ENCODE measurements around the gene PCSK7.

Gene PCSK7

DNA sequence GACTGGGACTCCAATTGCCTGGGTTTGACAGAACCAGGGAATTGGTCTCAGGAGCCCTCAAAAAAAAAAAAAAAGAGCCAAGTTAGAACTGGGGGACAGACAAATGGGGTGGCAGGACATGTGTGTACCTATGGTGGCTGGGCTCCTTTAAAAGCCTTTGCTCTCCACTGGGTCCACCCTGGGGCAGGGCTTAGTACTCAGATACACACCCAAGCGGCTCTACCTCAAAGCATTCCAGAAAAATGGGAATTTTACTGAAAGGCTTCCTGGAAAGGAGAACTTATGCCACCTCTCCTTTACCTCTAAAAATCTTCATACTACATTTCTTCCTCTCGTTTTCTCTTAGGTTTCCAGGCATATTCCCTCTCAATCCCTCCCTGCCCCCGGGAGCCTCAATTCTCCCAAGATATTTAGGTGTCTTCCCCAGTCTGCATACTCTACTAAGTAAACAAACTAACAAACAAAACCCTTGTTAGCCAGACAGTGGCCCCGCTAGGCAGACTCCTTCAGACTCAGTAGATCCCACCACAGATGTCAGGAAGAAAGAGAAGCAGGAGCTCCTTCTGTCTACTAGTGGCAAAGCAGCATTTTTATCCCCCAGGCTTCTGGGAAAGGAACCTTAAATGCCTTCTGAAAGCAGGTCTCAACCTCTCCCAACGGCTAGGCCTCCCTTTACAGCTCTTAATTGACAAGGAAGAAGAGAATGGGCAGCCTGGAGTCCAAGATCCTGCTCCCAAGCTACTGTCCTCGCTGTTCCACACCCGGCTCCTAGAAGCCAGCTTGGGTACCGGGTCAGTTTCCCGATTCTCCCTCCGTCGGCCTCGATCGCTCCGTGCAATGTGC, 653 bp downstream of the PCSK7 start:
- peaks cover 20 to 35% of the 10 kb centered on the region in 2 donors for H3K4me1 ChIP-seq (ENCODE audit: control insufficient read depth in 1 of 2, insufficient read depth in 2 of 2, low read length in 2 of 2)
- peak overlapping the region; percentile 80 to 86 for H3K4me3 ChIP-seq (ENCODE audit: low read depth in 1 of 2, low read length in 2 of 2)
- H3K27ac ChIP-seq (ENCODE audit: low read length) = peak overlapping the region; percentile 91
- no peaks in the 10 kb centered on the region for H3K9me3 ChIP-seq (ENCODE audit: control insufficient read depth in 1 of 2, low read length in 2 of 2)
- H3K27me3 ChIP-seq (ENCODE audit: low read depth, low read length) = no peaks in the 10 kb centered on the region
- peaks cover 33% of the 10 kb centered on the region in 2 donors for H3K36me3 ChIP-seq (ENCODE audit: control insufficient read depth in 1 of 2, insufficient read depth in 2 of 2, low read length in 2 of 2)

DNA sequence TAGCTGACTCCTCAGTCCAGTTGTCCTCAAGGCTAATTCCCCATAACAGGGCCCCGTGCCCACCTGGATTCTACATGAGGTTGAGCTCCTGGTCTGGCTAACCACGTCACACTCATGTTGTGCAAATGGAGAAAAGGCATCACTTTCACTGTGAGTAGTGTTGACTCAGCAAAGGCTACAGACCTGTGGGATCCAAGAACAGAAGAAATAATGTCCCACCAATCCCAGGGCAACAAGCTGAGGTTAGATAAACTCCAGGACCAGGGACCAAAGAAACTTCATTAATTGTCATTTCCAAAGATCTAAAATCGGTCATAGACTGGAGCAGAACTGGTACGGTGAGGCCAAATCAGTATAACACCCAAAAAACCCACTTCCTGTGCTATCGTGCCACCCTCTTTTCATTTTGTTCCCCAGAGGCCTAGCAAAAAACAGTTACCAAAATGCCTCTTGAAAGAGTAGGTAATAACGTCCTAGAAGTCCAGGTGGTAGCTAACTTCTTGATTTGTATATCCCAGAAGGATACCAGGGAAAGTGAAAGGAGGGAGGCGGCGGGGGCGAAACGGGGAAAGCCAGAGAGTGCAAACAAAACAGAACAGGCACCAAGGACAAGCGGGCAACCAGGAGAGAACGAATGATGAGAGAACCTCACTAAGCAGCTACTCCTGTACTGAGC, 1.4 kb downstream of the PCSK7 start:
- Histone ChIP-seq H3K4me1 (ENCODE audit: control insufficient read depth in 1 of 2, insufficient read depth in 2 of 2, low read length in 2 of 2) (peaks cover 20 to 35% of the 10 kb centered on the region in 2 donors), H3K27me3 (ENCODE audit: low read depth, low read length) (no peaks in the 10 kb centered on the region), H3K9me3 (ENCODE audit: control insufficient read depth in 1 of 2, low read length in 2 of 2) (no peaks in the 10 kb centered on the region), H3K36me3 (ENCODE audit: control insufficient read depth in 1 of 2, insufficient read depth in 2 of 2, low read length in 2 of 2) (peaks cover 33 to 37% of the 10 kb centered on the region in 2 donors), H3K4me3 (ENCODE audit: low read depth in 1 of 2, low read length in 2 of 2) (peak overlapping the region; percentile 80 to 86), H3K27ac (ENCODE audit: low read length) (peak overlapping the region; percentile 91)

DNA sequence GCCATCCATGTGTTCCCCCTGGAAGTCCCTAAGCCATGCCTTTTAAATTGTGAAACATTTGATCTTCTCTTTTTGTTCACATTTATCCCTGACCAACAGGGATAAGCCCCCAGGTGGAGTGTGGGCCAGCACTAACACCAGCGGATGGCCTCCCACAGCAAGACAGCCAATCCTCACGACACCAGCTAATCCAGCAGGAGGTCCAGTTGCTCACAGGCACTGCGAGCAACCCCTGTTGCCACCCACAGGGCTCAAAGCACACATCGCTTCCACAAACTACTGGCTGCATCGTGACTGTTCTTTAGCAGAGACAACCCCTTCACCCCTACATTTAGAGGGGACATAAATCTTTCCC, 2.0 kb downstream of the PCSK7 start:
- peaks cover 33 to 39% of the 10 kb centered on the region in 2 donors for H3K36me3 ChIP-seq (ENCODE audit: control insufficient read depth in 1 of 2, insufficient read depth in 2 of 2, low read length in 2 of 2)
- peaks cover 20 to 35% of the 10 kb centered on the region in 2 donors for H3K4me1 ChIP-seq (ENCODE audit: control insufficient read depth in 1 of 2, insufficient read depth in 2 of 2, low read length in 2 of 2)
- H3K27ac ChIP-seq (ENCODE audit: low read length) = no peak overlapping the region
- H3K4me3 ChIP-seq (ENCODE audit: low read depth in 1 of 2, low read length in 2 of 2) = peak overlapping the region in 1 of 2 donors; percentile 80
- H3K27me3 ChIP-seq (ENCODE audit: low read depth, low read length) = no peaks in the 10 kb centered on the region
- no peaks in the 10 kb centered on the region for H3K9me3 ChIP-seq (ENCODE audit: control insufficient read depth in 1 of 2, low read length in 2 of 2)

DNA sequence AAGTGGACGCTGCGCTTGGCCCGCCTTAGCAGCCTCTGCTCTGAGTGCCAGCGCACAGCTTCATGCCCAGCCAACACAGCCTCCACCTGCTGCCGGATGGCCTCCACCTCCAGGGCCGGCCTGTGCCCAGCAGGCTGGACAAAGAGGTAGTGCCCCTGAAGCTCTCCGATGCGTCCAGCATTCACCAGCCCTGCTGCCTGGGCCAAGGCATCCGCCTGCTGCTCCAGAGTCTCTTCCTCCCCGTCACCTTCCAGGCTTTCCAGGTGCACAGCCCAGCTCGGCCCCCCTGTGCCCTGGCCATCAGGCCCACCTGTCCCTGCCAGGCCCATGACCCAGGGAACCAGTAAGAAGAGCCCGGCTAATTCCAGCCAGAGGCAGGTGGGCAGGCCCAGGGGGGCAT, 2.5 kb downstream of the PCSK7 start:
- H3K9me3 ChIP-seq (ENCODE audit: control insufficient read depth in 1 of 2, low read length in 2 of 2) = no peaks in the 10 kb centered on the region
- H3K27ac ChIP-seq (ENCODE audit: low read length) = no peak overlapping the region
- H3K27me3 ChIP-seq (ENCODE audit: low read depth, low read length) = no peaks in the 10 kb centered on the region
- H3K4me1 ChIP-seq (ENCODE audit: control insufficient read depth in 1 of 2, insufficient read depth in 2 of 2, low read length in 2 of 2) = peaks cover 20 to 35% of the 10 kb centered on the region in 2 donors
- peaks cover 33 to 39% of the 10 kb centered on the region in 2 donors for H3K36me3 ChIP-seq (ENCODE audit: control insufficient read depth in 1 of 2, insufficient read depth in 2 of 2, low read length in 2 of 2)
- H3K4me3 ChIP-seq (ENCODE audit: low read depth in 1 of 2, low read length in 2 of 2) = no peak overlapping the region

DNA sequence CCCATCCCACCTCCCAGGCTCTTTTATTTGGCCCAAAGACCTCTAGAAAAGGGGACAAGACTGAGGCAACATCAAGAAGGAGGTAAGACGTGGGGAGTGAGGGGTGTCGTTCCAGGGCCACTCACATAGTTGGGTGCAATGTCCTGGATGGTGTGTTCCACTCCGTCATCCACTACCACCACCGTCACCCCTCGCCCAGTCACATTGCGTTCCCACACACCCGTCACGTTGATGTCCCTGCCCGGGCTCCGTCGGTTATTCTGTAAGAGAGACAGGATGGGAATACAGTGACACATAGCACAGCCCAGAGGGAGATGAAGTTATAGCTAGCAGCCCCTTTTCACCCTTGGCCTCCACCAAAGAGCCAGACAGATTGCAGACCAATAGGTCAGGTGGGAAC, 3.8 kb downstream of the PCSK7 start:
- H3K27me3 ChIP-seq (ENCODE audit: low read depth, low read length) = no peaks in the 10 kb centered on the region
- H3K27ac ChIP-seq (ENCODE audit: low read length) = no peak overlapping the region
- H3K4me3 ChIP-seq (ENCODE audit: low read depth in 1 of 2, low read length in 2 of 2) = no peak overlapping the region
- peaks cover 45 to 52% of the 10 kb centered on the region in 2 donors for H3K36me3 ChIP-seq (ENCODE audit: control insufficient read depth in 1 of 2, insufficient read depth in 2 of 2, low read length in 2 of 2)
- no peaks in the 10 kb centered on the region for H3K9me3 ChIP-seq (ENCODE audit: control insufficient read depth in 1 of 2, low read length in 2 of 2)
- H3K4me1 ChIP-seq (ENCODE audit: control insufficient read depth in 1 of 2, insufficient read depth in 2 of 2, low read length in 2 of 2) = peaks cover 10 to 21% of the 10 kb centered on the region in 2 donors

DNA sequence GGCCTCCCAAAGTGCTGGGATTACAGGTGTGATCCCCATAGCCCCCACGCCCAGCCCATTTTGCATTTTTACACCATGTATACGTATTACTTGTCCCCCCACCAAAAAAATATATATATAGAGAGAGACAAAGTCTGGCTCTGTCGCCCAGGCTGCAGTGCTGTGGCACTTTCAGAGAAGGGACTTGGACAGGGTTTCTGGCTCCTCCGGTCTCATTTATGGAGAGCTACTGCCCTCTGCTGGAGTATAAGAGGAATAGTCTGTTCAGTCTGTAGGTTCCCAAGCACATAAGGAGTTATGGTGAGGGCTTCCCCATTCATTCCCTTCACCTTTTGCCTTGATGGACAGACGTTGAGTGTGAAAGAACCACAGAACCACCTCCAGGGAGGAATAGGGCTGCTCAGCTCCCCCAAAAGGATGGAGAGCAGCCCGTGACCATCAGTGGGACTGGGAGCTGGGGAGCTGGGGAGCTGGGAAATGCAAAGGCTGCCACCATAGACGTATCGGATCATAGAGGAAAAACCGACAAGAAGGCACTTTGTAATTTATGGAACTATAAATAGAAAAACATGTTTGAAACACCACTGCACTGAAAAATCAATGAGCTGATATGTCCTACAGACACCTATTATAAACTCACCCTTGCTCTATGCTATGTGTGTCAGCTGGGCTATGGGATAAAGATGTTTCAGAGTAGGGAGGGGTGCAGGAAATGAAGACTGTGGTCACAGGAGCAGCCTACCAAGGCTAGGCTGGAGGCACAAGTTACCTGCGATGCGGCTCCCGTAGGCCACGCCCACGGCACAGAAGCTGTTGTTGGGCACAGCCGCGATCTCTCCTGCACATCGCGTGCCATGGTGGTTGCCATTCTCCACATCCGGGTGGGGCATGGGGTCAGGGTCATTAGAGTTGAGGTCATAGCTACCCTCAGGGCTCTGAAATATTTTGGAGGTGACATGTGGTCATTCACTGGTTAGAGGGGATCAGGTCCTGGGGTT, 5.2 kb downstream of the PCSK7 start:
- no peaks in the 10 kb centered on the region for H3K9me3 ChIP-seq (ENCODE audit: control insufficient read depth in 1 of 2, low read length in 2 of 2)
- no peaks in the 10 kb centered on the region for H3K27me3 ChIP-seq (ENCODE audit: low read depth, low read length)
- no peak overlapping the region for H3K4me3 ChIP-seq (ENCODE audit: low read depth in 1 of 2, low read length in 2 of 2)
- H3K4me1 ChIP-seq (ENCODE audit: control insufficient read depth in 1 of 2, insufficient read depth in 2 of 2, low read length in 2 of 2) = peaks cover 9 to 27% of the 10 kb centered on the region in 2 donors
- H3K27ac ChIP-seq (ENCODE audit: low read length) = no peak overlapping the region
- peaks cover 45 to 52% of the 10 kb centered on the region in 2 donors for H3K36me3 ChIP-seq (ENCODE audit: control insufficient read depth in 1 of 2, insufficient read depth in 2 of 2, low read length in 2 of 2)

DNA sequence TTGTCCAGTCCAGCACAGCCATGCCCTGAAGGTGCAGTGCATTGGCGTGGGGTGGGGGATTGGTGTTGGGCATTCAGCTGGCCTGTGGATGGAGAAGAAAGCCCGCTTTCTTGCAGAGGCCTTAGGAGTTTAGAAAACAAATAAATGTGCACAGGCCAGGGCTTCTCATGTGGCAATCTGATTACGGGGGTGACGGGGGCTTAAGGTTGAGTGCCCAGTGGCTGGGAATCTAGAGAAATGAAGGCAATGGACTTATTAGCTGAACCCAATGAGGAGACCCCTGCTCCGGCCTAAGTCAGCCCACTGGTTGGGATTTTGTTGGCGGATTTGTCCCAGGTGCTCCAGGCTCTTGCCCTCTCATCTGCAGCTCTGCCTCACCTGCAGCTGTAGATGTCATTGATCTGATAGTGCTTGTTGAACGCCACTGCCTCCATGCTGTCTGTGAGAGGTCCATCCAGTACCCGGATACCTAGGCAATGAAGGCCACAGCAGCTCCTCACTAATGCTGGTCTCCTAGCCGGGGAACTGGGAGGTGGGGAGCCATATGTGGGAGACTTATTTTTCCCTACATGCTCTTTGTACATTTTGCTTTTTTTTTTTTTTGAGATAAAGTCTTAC, 6.2 kb downstream of the PCSK7 start:
- no peaks in the 10 kb centered on the region for H3K27me3 ChIP-seq (ENCODE audit: low read depth, low read length)
- H3K4me1 ChIP-seq (ENCODE audit: control insufficient read depth in 1 of 2, insufficient read depth in 2 of 2, low read length in 2 of 2) = peaks cover 10 to 27% of the 10 kb centered on the region in 2 donors
- no peak overlapping the region for H3K4me3 ChIP-seq (ENCODE audit: low read depth in 1 of 2, low read length in 2 of 2)
- H3K27ac ChIP-seq (ENCODE audit: low read length) = no peak overlapping the region
- no peaks in the 10 kb centered on the region for H3K9me3 ChIP-seq (ENCODE audit: control insufficient read depth in 1 of 2, low read length in 2 of 2)
- H3K36me3 ChIP-seq (ENCODE audit: control insufficient read depth in 1 of 2, insufficient read depth in 2 of 2, low read length in 2 of 2) = peaks cover 45 to 52% of the 10 kb centered on the region in 2 donors

DNA sequence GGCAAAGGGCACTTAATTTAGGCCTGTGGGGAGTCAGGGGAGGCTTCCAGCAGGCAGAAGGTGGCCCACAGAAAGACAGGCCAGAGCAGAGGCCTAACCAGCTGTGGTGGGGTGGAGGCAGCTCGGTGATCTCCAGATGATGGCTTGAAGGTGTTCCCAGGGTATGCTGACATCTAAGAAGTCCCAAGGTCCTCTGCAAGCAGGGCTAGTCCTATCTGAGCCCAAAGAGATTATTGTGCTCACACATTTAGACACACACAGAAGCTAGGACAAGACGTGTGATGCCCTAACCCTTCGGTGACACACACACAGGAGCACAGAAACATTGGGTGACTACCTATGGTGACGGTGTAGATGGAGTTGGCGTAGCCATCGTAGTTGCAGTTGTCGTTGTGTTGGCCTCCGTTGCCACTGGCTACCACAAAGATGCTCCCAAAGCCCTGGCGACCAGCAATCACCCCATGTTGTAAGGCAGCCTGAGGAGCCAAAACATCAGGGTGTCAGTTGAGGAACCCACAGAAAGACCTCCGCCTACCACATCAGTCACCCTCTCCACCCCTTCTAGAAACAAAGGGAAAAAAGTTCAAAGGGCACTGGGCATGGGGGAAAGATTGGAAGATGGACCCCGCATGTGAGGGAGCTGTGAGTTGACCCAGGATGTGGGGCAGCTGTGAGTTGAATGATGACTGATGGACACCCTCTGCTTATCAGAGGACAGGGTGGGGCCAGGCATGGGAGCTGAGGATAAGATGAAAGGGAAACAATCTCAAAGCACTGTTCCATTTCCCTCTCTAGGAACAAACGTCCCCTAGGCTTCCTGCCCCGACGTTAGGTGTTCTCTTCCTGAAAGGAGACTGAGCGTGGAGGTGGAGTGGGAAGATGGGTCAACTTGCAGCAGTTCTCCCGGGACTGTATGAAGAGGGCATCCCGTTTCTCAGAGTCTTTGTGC, 7.9 kb downstream of the PCSK7 start:
- Histone ChIP-seq H3K27me3 (ENCODE audit: low read depth, low read length) (no peaks in the 10 kb centered on the region), H3K4me1 (ENCODE audit: control insufficient read depth in 1 of 2, insufficient read depth in 2 of 2, low read length in 2 of 2) (peaks cover 8 to 28% of the 10 kb centered on the region in 2 donors), H3K9me3 (ENCODE audit: control insufficient read depth in 1 of 2, low read length in 2 of 2) (no peaks in the 10 kb centered on the region), H3K4me3 (ENCODE audit: low read depth in 1 of 2, low read length in 2 of 2) (no peak overlapping the region), H3K27ac (ENCODE audit: low read length) (no peak overlapping the region), H3K36me3 (ENCODE audit: control insufficient read depth in 1 of 2, insufficient read depth in 2 of 2, low read length in 2 of 2) (peaks cover 40 to 46% of the 10 kb centered on the region in 2 donors)

DNA sequence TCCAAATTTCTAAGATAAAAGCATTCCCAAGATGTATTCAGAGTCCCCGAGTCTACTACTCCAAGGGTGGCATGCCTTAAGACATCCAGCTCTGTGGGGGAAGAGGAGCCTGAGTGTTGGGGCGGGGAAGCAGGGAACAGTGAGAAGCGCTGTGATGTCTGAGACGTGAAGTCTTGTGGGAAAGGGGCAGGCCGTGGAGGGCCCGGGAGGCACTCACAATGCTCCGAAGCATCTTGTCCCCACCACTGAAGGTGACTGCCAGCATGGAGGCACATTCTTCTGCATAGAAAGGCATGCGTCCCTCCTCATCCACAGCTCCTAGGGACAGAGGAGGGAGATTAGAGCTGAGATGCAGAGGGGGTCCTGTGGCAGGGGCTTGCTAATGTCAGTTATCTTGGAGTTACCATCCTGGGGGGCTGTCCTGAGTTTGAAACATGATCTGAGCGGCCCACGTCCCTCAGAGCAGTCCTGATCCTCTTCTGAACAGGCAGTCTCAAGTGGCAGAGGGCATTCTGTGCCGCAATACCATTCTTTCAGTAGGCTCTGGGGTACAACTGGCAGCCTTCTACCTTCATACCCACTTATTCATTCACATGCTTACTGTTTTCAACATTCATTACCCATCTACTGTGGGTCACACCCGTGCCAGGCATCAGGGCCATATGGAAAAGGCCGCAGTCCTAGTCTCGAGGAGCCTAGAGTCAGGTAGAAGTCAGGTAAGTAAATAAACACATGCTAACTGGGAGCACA, 8.7 kb downstream of the PCSK7 start:
- H3K27me3 ChIP-seq (ENCODE audit: low read depth, low read length) = no peaks in the 10 kb centered on the region
- H3K9me3 ChIP-seq (ENCODE audit: control insufficient read depth in 1 of 2, low read length in 2 of 2) = no peaks in the 10 kb centered on the region
- no peak overlapping the region for H3K4me3 ChIP-seq (ENCODE audit: low read depth in 1 of 2, low read length in 2 of 2)
- peak overlapping the region; percentile 43 for H3K27ac ChIP-seq (ENCODE audit: low read length)
- H3K4me1 ChIP-seq (ENCODE audit: control insufficient read depth in 1 of 2, insufficient read depth in 2 of 2, low read length in 2 of 2) = peaks cover 8 to 34% of the 10 kb centered on the region in 2 donors
- H3K36me3 ChIP-seq (ENCODE audit: control insufficient read depth in 1 of 2, insufficient read depth in 2 of 2, low read length in 2 of 2) = peaks cover 42 to 48% of the 10 kb centered on the region in 2 donors
